Muscle of arm (tissue), 12 donors: ENCODE data around the gene ASB6. TPM values are rescaled to one million over a fixed set of nuclear protein-coding genes. Genes with fewer than 3 reads are reported as not detected.

Experiments used
- DNase-seq: peaks from one replicate; pipeline ENCODE4 v3.0.0-alpha.2; 2013
- polyA plus RNA-seq, 12 donors: library from polyadenylated mRNA; unstranded; fragments of 120-200 nt; gene quantifications; one replicate each; pipeline ENCODE4 v1.2.1, GENCODE V29; 2013; ENCODE audit not compliant: insufficient read length in 12 of 12

Gene ASB6
- polyA plus RNA-seq, 12 donors = 9.2 to 14.5 (median 11.6) TPM; not detected in 1

DNA sequence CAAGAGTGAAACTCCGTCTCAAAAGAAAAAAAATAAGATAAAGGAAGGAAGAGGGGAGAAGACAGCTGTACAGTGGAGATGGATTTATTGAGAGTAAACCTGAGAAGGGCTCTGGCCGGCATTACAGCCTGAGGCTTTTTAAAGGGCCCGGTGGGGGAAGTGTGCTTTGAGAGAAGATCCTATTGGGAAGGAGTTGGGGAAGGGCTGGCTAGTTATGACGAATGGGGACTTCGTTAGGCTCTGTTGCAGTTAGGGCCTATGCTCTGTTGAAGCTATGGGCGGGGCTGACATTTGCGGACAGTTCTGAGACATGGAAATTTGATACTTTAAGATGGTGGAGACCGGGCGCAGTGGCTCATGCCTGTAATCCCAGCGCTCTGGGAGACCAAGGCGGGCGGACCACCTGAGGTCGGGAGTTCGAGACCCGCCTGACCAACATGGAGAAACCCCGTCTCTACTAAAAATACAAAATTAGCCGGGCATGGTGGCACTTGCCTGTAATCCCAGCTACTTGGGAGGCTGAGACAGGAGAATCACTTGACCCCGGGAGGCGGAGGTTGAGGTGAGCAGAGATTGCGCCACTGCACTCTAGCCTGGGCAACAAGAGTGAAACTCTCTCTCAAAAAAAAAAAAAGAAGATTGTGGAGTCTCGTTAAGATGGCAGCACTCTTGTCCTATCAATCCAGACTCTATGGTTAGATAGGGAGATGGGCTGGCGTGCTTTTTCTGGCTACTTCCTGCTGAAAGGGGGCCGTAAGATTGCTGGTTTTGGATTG, 54.3 kb downstream of the ASB6 start:
- no peak for DNase-seq

DNA sequence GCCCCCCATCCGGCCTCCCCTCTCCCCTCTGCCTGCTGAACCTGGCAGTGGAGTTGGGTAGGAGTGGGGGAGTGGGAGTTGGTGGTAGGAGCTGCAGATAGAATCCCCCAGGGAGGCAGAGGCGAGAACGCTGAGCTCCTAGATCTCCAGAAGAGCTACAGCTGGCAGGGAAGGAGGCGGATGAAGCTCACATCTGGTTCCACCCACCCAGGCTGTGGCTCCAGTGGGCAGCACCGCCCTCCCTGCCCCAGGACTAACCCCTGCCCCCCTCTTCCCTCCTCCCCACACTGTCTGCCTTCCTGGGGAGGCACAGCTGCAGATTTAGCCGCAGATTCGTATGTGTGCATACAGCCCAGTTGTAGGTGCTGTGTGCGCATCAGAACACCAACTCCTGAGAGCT, 55.3 kb downstream of the ASB6 start:
- DNase-seq = no peak

DNA sequence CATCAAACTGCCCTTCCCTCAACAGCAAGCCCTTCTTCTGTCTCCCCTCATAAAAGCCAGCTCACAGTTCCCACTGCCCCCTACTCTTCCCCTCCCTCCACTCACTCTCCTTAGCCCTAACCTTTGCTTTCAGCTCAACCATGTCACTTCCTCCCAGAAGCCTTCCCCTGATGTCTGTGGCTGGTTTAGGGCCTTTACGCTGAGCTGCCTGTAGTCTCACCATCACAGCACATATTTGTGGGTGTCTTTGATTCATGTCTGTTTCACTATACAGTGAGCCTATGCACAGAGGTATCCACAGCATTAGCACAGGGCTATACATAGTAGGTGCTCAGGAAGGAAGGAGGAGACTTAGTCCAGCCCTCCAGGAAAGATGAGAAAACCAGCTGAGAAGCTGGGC, 55.7 kb downstream of the ASB6 start:
- DNase-seq = no peak

DNA sequence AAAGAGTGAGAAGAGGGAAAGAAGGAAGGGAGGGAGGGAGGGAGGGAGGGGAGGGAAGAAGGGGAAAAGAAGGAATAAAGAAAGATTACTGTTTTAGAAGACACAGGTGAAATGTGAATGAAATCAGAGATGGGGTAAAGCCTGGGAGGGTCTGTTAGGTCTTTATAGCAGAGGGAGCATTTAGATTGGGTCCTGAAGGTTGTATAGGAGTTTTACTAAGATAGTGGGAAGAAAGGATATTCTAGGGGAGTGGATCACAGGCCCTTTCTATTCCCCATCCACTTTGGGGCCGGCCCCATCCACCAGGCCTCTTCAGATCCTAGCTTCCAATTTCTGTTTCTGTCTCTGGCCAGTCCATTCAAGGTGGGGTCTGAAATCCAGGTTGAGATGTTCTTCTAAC, 56.6 kb downstream of the ASB6 start:
- DNase-seq = no peak

Other genes with a start within 250 kb of the ASB6 start
- gene C9orf50, start 21.1 kb downstream of the ASB6 start, polyA plus RNA-seq = not detected
- 10 to 100 TPM in 11 of 12 donors, not detected in 1; 24.0 to 37.4 (median 32.1) TPM for gene NTMT1, start 16.0 kb downstream of the ASB6 start, polyA plus RNA-seq
- 10 to 100 TPM in 1 of 12 donors, 1 to 10 TPM in 9, not detected in 2; 1.5 to 20.7 (median 3.2) TPM for gene PRRX2, start 23.5 kb upstream of the ASB6 start, polyA plus RNA-seq
- gene PTGES, start 110.9 kb upstream of the ASB6 start, polyA plus RNA-seq = 10 to 100 TPM in 5 of 12 donors, 1 to 10 TPM in 6, not detected in 1; 5.3 to 19.4 (median 9.0) TPM
- 10 to 100 TPM in 10 of 12 donors, 1 to 10 TPM in 1, not detected in 1; 7.5 to 18.5 (median 15.4) TPM for gene TOR1B, start 161.0 kb upstream of the ASB6 start, polyA plus RNA-seq
- 10 to 100 TPM in 11 of 12 donors, not detected in 1; 21.5 to 31.6 (median 24.9) TPM for gene TOR1A, start 182.0 kb upstream of the ASB6 start, polyA plus RNA-seq
- 1,000 to 10,000 TPM in 1 of 12 donors, 10 to 100 TPM in 11; 41.1 to 1,914 (median 51.9) TPM for gene C9orf78, start 193.1 kb upstream of the ASB6 start, polyA plus RNA-seq
- gene USP20, start 193.3 kb upstream of the ASB6 start, polyA plus RNA-seq = 10 to 100 TPM in 8 of 12 donors, 1 to 10 TPM in 3, not detected in 1; 8.5 to 22.2 (median 11.4) TPM